ENCODE measurements around the gene OR13J1.
A peak's percentile ranks its signal among the peaks of the same experiment; 100 is the strongest.
"Not testable (repeated sequence)": the region's sequence is repeated elsewhere in the genome, so short reads cannot be mapped to it uniquely, and the experiment has no call there.

OR13J1 gene, protein sequence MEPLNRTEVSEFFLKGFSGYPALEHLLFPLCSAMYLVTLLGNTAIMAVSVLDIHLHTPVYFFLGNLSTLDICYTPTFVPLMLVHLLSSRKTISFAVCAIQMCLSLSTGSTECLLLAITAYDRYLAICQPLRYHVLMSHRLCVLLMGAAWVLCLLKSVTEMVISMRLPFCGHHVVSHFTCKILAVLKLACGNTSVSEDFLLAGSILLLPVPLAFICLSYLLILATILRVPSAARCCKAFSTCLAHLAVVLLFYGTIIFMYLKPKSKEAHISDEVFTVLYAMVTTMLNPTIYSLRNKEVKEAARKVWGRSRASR
- total RNA-seq = 0 reads per million in 2 donors

DNA sequence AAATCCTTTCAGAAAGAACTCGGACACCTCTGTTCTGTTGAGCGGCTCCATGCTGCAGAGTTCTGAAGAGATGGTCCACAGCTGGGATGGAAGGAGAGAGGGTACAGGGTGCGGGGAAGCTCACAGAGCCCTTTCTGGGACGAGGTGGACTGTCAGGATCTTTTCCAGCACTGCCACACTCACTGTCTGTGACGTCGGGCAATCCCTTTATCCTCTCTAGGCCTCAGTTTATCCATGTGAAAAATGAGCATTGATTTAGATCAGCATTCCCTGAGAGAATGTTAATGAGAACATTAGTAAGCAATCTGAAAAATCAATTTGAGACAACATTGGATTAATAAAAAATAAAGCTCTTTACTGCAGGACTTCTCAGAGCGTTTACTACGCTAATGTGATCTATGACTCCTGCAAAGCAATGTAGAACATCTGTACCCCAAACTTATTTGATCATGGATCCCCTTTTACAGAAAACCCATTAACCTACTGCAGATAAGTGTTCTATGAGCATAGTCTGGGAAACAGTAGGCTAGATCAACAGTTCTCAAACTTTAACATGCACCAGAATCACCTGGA lies at the start of gene OR13J1:
TSS of gene OR13J1 (minus strand) at position 51 of the 573 bp plus-strand sequence. CDS start at position 51, 0 bp downstream.
- DNase-seq = no peak

DNA sequence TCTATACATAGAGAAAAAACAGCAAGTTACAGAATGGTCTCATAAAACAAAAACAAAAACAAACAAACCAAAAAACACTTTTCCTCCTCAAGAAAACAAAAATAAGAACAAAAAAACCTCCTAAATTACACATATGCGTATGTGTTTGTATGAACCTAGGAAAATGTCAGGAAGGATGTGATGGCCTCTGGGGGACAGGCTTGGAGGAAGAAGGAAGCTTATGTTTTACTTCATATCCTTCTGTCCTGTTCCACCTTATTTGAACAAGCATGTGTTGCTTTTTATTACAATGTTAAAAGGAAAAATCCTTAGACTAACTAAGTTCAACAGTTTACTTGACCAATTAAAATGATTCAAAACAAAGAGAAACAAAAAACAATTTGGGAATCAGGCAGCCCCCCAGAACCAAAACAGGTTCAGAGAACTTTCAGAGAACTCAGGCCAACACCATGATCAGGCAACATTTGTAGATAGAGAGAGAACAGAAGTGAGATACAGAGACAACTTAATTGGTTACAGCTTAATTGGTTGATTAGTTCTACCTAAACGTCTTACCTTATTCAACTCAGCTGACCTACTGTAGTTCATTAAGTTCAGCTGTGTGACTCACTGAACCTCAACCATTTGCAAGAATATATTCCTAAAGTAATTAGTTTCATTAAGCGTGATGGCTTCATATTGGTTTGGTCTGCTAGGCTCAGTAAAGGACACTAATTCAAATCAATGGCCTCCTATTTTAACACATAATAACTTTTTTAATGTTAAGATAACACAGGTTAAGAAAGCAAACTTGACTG lies 49.2 kb upstream of the OR13J1 start:
- no peak for DNase-seq

DNA sequence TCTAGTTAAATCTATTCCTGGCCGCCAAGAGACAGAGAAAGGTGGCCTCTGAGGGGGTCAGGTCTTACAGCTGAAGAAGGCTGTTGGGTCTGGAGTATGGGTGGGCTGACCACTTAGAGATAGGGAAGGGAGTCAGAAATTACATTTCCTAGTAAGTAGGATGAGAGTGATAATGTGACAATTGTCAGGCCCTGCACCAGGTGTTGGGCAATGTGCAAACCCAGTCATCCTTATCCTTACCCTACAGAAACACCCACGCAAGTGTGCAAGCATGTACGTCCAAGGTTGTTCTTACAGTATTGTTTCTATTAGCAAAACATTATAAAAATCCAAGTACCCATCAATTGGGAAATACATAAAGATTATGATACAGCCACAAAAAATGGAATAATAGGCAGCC lies 48.6 kb upstream of the OR13J1 start:
- no peak for DNase-seq

DNA sequence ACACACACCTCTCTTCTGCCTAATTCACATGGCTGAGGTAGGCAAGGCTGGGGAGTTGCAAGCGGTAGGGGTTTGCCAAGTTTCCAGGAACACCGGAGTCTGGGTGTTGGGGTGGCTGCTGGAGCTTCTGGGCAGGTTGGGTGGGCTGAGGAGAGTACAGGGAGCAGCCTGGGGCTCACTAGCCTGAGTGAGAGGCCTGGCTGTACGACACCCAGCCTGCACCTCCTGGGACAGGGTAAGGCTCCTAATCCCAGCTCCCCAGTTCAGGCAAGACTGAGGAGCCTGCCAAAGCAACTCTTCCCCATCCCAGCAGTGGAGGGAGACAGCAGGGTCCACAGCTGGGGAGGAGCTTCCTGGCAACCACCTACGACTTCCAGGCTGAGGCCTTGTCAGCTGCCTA lies 47.1 kb upstream of the OR13J1 start:
- no peak for DNase-seq

DNA sequence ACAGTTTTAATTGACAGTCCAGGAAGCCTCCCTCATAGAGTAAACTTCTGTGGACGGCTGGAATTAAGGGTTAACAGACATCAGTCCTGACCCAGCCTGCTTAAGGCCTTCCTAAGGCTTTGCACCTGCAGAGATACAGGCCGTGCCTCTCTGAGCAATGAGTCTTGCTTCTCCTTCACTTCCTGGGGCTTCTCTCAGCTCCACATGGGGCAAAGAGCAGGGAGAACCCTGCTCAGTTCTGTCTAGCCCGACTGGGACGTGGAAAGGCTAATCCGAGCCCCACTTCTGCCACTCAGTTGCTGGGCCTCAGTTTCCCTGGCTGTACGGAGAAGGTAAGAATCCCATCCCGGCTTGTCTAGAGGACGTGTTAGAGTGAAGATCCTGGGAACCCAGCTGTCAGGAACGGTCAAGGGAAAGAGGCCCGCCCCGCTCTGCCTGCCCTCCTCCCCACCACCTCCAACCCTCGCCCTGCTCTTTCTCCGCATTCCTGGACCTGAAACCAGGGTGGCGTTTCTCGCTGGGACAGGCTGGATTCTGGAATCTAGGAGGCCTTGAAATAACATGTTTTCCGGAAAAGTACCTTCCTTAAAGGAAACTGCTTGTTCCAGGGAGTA lies 45.6 kb upstream of the OR13J1 start:
- no peak for DNase-seq

DNA sequence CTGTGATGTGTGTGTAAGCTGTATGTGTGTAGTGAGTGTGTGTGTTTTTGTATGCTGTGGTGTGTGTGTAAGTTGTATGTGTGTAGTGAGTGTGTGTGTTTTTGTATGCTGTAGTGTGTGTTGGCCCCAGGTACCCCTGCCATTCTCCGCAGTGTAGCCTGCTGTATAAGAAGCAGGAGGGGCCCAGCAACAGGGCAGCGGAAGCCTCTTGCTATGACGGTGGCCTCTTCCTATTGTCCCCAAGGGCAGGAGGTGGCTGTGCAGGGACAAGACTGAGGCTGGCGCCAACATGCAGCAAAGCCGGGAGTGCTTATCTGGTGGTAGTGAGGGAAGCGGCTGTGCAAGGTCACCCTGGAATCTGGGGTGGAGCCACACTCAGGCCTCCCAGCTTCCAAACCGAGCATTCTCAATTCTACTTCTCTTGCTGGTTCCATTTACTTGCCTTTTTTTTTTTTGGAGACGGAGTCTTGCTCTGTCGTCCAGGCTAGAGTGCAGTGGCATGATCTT lies 44.2 kb upstream of the OR13J1 start:
- peak in 1 of 5 experiments; percentile 50 for DNase-seq

DNA sequence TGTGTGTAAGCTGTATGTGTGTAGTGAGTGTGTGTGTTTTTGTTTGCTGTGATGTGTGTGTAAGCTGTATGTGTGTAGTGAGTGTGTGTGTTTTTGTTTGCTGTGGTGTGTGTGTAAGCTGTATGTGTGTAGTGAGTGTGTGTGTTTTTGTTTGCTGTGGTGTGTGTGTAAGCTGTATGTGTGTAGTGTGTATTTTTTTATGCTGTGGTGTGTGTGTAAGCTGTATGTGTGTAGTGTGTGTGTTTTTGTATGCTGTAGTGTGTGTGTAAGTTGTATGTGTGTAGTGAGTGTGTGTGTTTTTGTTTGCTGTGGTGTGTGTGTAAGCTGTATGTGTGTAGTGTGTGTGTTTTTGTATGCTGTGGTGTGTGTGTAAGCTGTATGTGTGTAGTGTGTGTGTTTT lies 43.2 kb upstream of the OR13J1 start:
- DNase-seq = not testable (repeated sequence)

DNA sequence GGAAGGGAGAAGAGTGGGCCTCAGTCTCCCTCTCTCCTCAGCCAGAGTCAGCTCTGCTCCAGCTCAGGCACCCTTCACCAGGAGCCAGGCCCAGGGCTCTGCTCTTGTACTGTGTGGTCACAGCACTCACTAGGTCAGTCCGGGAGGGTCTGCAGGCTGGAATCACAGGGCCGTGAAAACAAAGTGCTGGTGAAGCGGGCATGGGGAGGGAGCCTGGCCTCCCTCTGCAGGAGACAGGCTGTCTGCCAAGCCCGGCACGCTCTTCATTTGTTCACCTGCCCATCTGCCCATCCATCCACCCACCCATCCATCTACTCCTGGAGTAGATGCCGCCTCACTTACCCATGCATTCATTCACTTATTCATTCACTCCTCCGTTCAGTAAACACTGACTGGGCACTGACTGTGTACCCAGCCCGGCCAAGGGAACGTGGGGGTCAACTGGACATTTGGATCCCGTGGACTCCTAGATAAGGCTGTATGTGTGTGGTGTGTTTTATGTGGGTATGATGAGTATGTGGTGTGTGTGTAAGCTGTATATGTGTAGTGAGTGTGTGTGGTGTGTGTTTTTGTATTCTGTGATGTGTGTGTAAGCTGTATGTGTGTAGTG lies 42.7 kb upstream of the OR13J1 start:
- DNase-seq = no peak

DNA sequence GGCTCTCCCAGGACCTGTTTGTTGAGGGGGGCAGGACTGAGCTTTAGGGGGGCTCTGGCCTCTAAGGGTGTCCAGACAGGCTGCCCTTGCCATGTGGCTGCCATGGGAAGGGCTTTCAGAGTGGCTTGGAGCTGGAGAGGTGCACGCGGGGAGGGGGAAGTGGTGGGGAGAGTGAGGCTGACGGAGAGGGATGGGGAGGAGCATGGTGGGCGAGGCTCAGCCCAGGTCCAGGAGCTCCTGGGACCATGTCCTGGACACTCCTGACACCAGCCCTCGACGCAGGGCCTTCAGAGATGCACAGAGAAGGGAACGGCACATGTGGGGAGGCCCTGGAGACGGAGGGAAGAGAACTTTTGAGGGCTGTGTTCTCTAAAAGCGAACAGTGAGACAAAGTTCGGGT lies 41.5 kb upstream of the OR13J1 start:
- DNase-seq = no peak

DNA sequence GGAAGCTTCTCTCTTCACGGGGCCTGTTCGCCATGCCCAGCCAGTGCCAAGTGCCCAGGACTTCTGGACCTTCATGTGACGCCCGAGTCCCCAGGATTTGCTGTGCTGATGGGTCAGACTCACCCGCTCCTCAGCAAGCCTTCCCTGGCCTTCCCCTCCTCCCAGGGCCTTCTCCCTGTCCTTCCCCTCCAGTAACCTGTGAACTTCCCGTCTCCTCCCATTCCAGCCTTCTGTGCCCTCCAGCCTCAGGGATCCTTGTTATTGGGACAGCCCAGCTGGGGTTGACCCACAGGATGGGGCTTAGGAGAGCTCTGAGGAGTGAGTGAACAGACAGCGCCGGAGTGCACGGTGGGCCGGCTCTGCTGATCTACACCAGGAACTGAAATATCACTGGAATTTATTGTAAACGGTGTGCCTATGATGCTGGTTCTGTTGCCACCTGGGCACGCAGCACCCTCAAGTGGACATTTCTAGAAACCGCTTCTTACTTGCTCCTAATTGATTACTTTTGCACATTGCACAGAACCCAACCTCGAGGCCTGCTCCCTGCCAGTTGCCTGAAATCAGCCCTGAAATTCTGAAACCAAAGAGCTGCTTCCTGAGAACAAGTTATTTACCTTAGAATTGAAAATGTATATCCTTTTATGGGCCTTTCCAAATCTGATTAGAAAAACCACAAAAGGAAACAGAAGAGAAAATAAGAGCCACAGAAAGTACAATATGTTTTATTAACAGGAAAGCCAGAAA lies 40.6 kb upstream of the OR13J1 start:
- DNase-seq = peak in 3 of 5 experiments; percentile 3 to 93 (median 24)

DNA sequence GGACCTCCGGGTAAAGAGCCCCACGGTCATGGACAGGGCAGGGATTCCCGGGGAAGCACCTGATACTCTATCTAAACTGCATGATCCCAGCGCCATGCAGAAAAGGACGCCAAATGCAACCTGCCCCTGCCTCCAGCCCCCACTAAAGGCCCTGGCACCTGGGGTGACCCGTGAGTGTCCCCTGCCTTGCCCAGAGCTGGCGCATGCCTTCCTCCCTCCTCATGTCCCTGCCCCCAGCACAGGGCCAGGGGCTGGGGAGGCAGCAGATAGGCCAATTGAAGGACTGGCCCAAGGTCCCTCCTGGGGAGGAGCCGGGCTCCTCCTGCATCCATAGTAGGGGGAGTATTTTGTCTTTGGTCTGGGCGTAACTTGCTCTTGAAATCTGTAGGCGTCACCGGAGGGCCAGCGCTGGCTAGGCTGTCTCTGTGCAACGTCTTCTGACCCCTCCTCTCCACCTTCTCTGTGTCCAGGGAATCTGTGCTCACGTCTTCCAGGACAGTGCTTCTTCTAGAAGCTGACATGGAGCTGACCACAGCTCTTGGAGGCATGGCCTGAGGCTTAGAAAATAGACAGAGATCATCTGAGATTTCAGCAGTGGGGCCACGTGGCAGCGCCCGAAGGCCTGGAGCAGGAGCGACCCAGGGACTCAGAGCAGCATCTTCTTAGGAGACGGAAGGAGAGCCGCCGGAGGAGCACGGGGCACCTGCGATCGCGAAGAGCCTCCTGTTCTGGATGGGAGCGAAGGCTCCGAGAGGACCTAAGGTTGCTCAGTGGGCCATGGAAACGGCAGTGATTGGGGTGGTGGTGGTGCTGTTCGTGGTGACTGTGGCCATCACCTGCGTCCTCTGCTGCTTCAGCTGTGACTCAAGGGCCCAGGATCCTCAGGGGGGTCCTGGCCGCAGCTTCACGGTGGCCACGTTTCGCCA lies 39.7 kb upstream of the OR13J1 start:
- no peak for DNase-seq

DNA sequence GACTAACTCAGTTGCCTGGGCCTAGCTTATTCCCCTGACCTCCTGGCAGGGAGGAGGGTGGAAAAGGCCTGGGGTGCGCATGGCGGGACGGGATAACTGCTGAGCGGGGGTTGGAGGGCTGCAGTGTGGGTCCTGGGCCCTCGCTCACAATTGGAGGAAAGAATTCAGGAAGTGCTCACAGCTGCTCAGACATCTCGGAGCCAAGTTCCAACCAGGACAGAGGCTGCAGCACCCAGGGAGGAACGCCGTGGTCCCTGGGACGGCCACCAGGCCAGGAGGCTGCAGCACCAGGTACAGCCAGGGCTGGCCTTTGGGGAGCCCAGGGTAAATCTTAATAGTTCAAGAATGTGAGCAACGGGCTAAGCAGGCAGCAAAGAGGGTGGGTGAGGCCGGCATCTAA lies 39.1 kb upstream of the OR13J1 start, which contains the start of gene SPAAR:
TSS of gene SPAAR (plus strand) at position 217 of the 400 bp plus-strand sequence. CDS start 974 bp downstream, outside the sequence.
- DNase-seq = no peak

DNA sequence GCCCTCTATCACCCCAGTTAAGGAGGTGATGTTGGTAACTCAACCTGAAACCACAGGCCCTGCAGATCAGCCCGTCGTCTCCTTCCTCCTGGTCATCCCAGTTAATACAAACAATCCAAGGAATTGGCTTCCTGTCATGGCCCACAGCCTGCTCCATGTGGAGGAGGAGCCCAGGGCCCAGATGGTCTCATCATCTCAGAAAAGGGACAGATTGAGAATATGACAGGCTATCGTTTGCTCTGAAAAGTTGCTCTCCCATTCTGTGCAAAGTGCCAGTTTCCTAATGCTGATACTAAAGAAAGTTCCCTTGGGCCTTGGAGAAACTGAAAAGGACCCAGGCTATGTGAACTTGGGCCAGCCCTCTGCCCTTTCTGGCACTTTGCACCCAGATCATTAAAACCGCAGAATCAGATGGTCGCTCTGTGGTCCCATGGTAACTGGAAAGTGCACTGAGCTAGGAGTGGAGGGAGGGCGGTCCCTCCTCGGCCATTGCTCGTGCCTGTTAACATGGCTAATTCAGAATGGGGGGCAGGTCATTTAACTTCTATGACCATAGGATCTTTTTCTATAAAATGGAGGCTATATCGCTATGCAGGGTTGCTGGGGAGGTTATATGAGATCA lies 38.4 kb upstream of the OR13J1 start:
- no peak for DNase-seq

DNA sequence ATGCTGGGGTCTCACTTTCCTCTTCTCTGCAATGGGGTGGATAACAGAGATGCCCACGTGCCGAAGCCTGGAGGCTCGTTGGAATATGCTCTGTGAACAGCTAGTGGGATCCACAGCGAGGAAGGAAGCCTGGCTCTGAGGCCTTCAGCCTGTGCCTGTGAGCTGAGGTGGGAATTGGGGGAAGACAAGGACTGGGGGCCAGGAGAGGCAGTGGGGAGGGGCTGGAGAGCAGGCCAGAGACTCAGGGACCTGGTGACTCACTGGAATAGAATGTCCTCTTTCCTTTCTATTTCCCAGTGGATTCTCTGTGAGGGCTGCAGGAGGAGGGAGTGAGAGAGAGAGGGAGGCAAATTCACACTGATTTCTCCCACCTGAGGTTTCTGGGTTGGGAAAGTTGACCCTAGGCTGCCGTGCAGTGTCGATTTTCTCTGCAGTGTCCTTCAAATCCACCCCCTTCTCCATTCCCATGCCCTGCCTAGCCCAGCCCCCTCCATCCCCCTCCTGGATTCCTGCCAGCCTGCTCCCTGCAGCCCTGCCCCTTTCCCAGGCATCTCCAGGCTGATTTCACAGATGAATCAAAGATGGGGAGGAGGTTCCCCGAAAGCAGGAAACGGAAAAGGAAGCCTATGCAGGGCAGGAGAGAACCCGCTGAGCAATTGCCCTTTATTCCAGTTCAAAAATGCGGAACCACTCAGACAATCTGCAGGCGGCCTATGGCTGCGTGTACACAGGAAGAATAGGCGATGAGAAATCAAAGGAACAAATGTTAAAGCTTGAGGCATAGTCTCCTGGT lies 37.7 kb upstream of the OR13J1 start:
- no peak for DNase-seq

DNA sequence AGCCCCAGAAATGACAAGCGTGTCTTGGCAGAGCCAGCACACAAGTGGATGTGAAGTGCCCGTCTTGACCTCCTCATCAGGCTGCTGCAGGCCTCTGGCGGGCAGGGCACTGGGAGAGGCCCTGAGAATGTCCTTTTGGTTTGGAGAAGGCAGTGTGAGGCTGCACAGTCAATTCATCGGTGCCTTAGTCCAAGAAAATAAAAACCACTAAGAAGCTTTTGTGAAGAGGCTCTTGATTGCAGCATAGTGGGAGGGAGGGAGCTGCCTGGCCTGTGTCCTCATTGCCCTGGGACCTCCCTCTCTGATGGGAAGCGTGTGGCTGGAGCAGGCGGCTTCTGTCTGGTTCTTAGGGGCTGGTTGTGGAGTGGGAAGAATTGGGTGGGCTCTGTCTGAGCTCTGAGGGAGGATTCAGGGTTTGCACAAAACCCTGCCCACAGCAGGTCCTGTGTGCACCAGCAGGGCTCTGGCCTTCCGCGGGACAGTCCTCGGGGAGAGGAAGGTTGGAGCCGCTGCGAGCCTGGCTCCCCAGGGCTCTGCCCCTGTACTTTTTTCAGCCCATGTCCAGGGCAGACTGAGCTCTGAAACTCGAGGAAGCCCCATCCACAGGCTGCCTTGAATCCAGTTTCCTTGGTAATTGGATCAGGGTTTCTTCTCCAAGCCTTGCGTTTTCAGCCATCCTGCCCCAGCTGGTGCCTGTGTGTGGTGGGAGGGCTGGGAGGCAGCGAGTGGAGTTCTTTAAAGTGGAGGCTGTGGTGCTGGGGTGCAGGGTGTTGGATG lies 36.9 kb upstream of the OR13J1 start:
- DNase-seq = no peak

DNA sequence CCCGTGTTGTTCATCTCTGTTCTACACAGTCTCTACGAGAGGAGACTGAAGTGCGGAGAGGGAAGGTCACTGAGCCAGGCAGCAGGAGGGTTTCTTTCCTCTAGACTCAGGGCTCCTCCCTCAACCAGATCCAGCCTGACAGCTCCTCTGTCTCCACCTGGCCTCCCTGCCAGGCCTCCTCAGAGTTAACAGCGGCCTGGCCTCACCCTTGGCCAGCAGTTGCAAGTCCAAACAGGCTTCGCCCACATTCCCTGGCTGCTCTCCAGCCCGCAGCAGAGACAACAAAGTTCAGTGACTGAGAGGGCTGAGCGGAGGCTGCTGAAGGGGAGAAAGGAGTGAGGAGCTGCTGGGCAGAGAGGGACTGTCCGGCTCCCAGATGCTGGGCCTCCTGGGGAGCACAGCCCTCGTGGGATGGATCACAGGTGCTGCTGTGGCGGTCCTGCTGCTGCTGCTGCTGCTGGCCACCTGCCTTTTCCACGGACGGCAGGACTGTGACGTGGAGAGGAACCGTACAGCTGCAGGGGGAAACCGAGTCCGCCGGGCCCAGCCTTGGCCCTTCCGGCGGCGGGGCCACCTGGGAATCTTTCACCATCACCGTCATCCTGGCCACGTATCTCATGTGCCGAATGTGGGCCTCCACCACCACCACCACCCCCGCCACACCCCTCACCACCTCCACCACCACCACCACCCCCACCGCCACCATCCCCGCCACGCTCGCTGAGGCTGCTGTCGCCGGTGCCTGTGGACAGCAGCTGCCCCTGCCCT lies 35.9 kb upstream of the OR13J1 start, which contains the start of gene HRCT1:
TSS of gene HRCT1 (plus strand) at position 291 of the 768 bp plus-strand sequence. CDS start at position 377, 86 bp downstream.
- DNase-seq = no peak

DNA sequence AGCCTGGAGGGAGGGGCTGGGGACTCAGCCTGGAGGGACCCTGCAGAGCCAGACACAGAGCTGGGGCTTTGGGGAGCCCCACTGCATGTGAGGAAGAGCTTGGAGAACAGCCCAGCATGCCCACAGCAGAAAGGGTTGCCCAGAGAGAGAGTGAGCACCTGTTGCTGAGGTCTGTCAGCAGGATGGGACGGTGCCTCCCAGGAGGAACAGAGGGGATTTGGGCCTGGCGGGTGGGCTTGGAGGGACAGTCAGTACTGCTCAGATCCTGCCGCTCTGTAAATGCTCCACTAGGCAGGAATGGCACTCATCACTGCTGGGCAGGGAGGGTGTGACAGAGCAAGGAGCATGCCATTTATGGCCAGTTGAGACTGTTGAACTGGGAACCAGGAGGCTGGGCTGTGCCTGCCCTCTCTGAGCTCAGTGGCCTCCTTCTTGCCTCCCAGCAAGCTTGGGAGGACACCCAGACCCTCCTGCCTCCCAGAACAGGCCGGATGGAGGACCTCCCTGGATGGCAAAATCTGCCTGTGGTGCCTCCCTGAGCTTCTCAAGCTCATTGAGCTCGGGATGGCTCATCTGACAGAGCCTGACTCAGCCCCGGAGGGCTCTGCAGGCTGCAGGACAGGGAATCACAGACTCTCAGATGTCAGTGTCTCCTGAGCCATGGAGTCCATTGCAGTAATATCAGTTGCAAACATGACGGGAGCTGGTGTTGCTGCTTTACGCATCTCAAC lies 35.0 kb upstream of the OR13J1 start:
- no peak for DNase-seq

Data from T-helper 2 cell (primary cell).